GM12878 (cell line): ENCODE data around the gene SLC25A26. TPM values are rescaled to one million over a fixed set of nuclear protein-coding genes. Genes with fewer than 3 reads are reported as not detected.

Experiments used
- BACH1 ChIP-seq: fragments of 450-650 bp; IDR thresholded peaks from 2 replicates; pipeline ENCODE4 v1.6.1; 2017; ENCODE audit warnings: mild to moderate bottlenecking, borderline replicate concordance
- BRCA1 ChIP-seq: IDR thresholded peaks from 2 replicates; pipeline ENCODE4 v1.6.1; 2011; ENCODE audit warnings: low read depth, low read length, improper control_type of control experiment
- EGR1 ChIP-seq, 2 experiments: IDR thresholded peaks; 1 replicate in 1 of 2; 2 replicates in 1 of 2; pipeline ENCODE4 v1.6.1; 2011 to 2012; ENCODE audit warnings: low read depth in 2 of 2, low read length in 2 of 2, borderline replicate concordance in 1 of 2, mild to moderate bottlenecking in 1 of 2, moderate library complexity in 1 of 2
- HDAC6 ChIP-seq: fragments of 200-600 bp; sonication (generic); IDR thresholded peaks from one replicate; pipeline ENCODE4 v1.8.0; 2017; ENCODE audit warnings: antibody characterized with exemption; ENCODE audit not compliant: unreplicated experiment
- MTA2 ChIP-seq: fragments of 450-650 bp; IDR thresholded peaks from 2 replicates; pipeline ENCODE4 v1.6.1; 2016; ENCODE audit warnings: low read depth, mild to moderate bottlenecking, moderate library complexity
- NFXL1 ChIP-seq: fragments of 450-650 bp; IDR thresholded peaks from 2 replicates; pipeline ENCODE4 v1.6.1; 2017; ENCODE audit warnings: antibody characterized with exemption, mild to moderate bottlenecking, borderline replicate concordance
- NFYA ChIP-seq: IDR thresholded peaks from 2 replicates; pipeline ENCODE4 v1.6.1; 2011; ENCODE audit warnings: low read depth, mild to moderate bottlenecking, low read length, improper control_type of control experiment, borderline replicate concordance
- PAX5 ChIP-seq: IDR thresholded peaks from 2 replicates; pipeline ENCODE4 v1.6.1; 2011; ENCODE audit warnings: low read depth, low read length, borderline replicate concordance
- POU2F2 ChIP-seq: IDR thresholded peaks from 3 replicates; pipeline ENCODE4 v1.6.1; 2011; ENCODE audit warnings: low read depth, mild to moderate bottlenecking, low read length, borderline replicate concordance
- SIN3A ChIP-seq: IDR thresholded peaks from 2 replicates; pipeline ENCODE4 v1.6.1; 2012; ENCODE audit warnings: low read depth, low read length, improper control_type of control experiment
- SMC3 ChIP-seq: IDR thresholded peaks from 2 replicates; pipeline ENCODE4 v1.6.1; 2011; ENCODE audit warnings: low read length, improper control_type of control experiment, borderline replicate concordance
- SREBF2 ChIP-seq: IDR thresholded peaks from 2 replicates; pipeline ENCODE4 v1.6.1; 2012; ENCODE audit warnings: mild to moderate bottlenecking, low read length
- SUZ12 ChIP-seq: fragments of 200-600 bp; sonication (generic); IDR thresholded peaks from one replicate; pipeline ENCODE4 v1.6.1; 2018; ENCODE audit warnings: antibody characterized with exemption, mild to moderate bottlenecking; ENCODE audit not compliant: unreplicated experiment
- ZSCAN29 ChIP-seq: fragments of 450-650 bp; IDR thresholded peaks from 2 replicates; pipeline ENCODE4 v1.6.1; 2017; ENCODE audit warnings: mild to moderate bottlenecking, moderate library complexity
- polyA plus RNA-seq, 11 experiments: library from polyadenylated mRNA; depleted of rRNA in 4 of 11; unstranded in 6 of 11; stranded (reverse) in 5 of 11; fragments of >200 nt; fragmentation: Nextera tagmentation in 4 of 11; fragmentation: Illumina TruSeq in 1 of 11; extraction: Ambion mirVana in 4 of 11; extraction: Trizol in 1 of 11; gene quantifications; 1 replicate in 1 of 11; 2 replicates in 10 of 11; pipeline versions ENCODE4 v1.2.1 to v1.2.3, GENCODE V29; 2011 to 2016; ENCODE audit warnings: inconsistent platforms in 2 of 11, missing spikeins in 2 of 11, low read depth in 1 of 11
- total RNA-seq, 4 experiments: library from RNA; depleted of rRNA in 3 of 4; stranded (reverse); fragments of >200 nt in 3 of 4; fragmentation: Illumina TruSeq in 1 of 4; extraction: Trizol in 1 of 4; gene quantifications; 2 replicates each; pipeline versions ENCODE4 v1.2.1 to v1.2.3, GENCODE V29; 2013 to 2021
- TF ChIP-seq, protein P1 (sequence below): fragments of 450-650 bp; IDR thresholded peaks from 2 replicates; pipeline ENCODE4 v1.6.1; 2016; ENCODE audit warnings: mild to moderate bottlenecking, moderate library complexity, borderline replicate concordance
- TF ChIP-seq, protein P2 (sequence below): IDR thresholded peaks from 2 replicates; pipeline ENCODE4 v1.6.1; 2012; ENCODE audit warnings: improper control_type of control experiment, low read depth, low read length; ENCODE audit not compliant: insufficient replicate concordance
- TF ChIP-seq, protein P3 (sequence below): IDR thresholded peaks from 2 replicates; pipeline ENCODE4 v1.6.1; 2012; ENCODE audit warnings: low read depth, low read length, improper control_type of control experiment

Gene SLC25A26
- total and polyA plus RNA-seq, 10 of the 15 experiments (the other 5 are each of a cell fraction or from before 2014, with no cell fraction given), result 14.6 to 49.7 (median 24.9) TPM

DNA sequence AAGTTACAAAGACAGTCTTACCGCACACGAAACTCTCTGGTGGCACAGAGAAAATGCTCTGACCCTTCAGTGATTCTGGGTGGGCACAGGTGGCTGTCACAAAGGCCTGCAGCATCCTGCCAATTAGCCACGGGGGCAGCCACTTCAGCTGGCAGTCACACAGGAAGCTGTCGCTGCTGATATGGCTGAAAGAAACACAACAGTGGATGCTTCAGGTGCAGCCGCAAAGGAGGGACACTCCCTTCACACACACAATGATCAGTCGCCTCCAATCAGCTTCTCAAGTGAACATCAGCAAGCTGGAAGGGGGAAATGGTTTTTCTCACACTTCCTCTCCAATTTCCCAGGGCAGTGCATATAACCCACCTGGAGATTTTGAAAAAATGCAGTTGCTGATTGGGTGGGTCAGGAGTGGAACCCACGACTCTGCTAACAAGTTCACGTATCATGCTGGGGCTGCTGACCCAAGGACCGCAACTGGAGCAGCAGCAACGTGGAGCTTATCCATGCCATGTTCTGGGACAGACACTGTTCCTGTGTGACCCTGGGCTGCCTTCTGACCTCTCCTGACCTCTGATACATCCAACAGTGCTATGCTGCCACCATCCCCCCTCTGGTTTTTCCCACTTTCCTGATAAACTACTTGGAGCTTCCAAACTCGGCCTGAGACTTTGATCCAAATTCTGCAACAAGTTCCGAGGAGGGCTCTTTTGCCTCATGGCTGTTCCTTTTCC, 173.4 kb downstream of the SLC25A26 start (continued):
- TF ChIP-seq, protein P1, sequence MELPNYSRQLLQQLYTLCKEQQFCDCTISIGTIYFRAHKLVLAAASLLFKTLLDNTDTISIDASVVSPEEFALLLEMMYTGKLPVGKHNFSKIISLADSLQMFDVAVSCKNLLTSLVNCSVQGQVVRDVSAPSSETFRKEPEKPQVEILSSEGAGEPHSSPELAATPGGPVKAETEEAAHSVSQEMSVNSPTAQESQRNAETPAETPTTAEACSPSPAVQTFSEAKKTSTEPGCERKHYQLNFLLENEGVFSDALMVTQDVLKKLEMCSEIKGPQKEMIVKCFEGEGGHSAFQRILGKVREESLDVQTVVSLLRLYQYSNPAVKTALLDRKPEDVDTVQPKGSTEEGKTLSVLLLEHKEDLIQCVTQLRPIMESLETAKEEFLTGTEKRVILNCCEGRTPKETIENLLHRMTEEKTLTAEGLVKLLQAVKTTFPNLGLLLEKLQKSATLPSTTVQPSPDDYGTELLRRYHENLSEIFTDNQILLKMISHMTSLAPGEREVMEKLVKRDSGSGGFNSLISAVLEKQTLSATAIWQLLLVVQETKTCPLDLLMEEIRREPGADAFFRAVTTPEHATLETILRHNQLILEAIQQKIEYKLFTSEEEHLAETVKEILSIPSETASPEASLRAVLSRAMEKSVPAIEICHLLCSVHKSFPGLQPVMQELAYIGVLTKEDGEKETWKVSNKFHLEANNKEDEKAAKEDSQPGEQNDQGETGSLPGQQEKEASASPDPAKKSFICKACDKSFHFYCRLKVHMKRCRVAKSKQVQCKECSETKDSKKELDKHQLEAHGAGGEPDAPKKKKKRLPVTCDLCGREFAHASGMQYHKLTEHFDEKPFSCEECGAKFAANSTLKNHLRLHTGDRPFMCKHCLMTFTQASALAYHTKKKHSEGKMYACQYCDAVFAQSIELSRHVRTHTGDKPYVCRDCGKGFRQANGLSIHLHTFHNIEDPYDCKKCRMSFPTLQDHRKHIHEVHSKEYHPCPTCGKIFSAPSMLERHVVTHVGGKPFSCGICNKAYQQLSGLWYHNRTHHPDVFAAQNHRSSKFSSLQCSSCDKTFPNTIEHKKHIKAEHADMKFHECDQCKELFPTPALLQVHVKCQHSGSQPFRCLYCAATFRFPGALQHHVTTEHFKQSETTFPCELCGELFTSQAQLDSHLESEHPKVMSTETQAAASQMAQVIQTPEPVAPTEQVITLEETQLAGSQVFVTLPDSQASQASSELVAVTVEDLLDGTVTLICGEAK, result no peak
- TF ChIP-seq PAX5 (no peak), POU2F2 (no peak), EGR1 (IDR thresholded peaks at IDR 0.05; ENCODE audit: borderline replicate concordance in 1 of 2, low read depth in 2 of 2, low read length in 2 of 2) (no peak), NFXL1 (no peak), MTA2 (peak; percentile 65), SIN3A (no peak), SREBF2 (no peak), SMC3 (no peak), SUZ12 (no peak), BACH1 (no peak), HDAC6 (no peak), NFYA (no peak), BRCA1 (no peak), ZSCAN29 (no peak)
- TF ChIP-seq, protein P2, sequence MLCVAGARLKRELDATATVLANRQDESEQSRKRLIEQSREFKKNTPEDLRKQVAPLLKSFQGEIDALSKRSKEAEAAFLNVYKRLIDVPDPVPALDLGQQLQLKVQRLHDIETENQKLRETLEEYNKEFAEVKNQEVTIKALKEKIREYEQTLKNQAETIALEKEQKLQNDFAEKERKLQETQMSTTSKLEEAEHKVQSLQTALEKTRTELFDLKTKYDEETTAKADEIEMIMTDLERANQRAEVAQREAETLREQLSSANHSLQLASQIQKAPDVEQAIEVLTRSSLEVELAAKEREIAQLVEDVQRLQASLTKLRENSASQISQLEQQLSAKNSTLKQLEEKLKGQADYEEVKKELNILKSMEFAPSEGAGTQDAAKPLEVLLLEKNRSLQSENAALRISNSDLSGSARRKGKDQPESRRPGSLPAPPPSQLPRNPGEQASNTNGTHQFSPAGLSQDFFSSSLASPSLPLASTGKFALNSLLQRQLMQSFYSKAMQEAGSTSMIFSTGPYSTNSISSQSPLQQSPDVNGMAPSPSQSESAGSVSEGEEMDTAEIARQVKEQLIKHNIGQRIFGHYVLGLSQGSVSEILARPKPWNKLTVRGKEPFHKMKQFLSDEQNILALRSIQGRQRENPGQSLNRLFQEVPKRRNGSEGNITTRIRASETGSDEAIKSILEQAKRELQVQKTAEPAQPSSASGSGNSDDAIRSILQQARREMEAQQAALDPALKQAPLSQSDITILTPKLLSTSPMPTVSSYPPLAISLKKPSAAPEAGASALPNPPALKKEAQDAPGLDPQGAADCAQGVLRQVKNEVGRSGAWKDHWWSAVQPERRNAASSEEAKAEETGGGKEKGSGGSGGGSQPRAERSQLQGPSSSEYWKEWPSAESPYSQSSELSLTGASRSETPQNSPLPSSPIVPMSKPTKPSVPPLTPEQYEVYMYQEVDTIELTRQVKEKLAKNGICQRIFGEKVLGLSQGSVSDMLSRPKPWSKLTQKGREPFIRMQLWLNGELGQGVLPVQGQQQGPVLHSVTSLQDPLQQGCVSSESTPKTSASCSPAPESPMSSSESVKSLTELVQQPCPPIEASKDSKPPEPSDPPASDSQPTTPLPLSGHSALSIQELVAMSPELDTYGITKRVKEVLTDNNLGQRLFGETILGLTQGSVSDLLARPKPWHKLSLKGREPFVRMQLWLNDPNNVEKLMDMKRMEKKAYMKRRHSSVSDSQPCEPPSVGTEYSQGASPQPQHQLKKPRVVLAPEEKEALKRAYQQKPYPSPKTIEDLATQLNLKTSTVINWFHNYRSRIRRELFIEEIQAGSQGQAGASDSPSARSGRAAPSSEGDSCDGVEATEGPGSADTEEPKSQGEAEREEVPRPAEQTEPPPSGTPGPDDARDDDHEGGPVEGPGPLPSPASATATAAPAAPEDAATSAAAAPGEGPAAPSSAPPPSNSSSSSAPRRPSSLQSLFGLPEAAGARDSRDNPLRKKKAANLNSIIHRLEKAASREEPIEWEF, result no peak
- TF ChIP-seq, protein P3, sequence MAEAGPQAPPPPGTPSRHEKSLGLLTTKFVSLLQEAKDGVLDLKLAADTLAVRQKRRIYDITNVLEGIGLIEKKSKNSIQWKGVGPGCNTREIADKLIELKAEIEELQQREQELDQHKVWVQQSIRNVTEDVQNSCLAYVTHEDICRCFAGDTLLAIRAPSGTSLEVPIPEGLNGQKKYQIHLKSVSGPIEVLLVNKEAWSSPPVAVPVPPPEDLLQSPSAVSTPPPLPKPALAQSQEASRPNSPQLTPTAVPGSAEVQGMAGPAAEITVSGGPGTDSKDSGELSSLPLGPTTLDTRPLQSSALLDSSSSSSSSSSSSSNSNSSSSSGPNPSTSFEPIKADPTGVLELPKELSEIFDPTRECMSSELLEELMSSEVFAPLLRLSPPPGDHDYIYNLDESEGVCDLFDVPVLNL, result no peak
